GM21576 (cell line): Measurements from ENCODE around the gene RASGRF2.
"Not testable (repeated sequence)": the region's sequence is repeated elsewhere in the genome, so short reads cannot be mapped to it uniquely, and the experiment has no call there.

Experiments used
- ATAC-seq: cut with Tn5 transposase; IDR thresholded peaks from one replicate; pipeline ENCODE4 v1.9.1; 2021; ENCODE audit warnings: mild to moderate bottlenecking, moderate library complexity; ENCODE audit not compliant: unreplicated experiment

Gene RASGRF2

DNA sequence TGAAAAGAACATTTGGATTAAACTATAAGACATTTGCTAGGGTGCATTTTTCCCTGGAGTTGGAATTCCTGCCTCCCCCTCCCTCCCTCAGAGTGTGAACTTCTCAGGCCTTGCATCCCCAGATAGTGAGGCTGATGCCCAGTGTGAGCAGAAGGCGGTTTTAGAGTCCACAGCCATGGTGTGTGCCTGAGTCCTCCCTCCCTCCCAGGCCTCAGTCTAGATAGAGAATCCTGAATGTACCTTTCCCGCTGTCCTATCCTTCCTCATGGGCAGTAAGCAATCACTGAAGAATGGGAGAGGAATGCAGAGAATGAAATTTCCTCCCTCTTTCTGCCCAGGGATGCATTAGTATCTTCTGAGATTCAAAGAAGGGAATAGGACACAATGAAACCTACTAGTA is 108.5 kb downstream of the RASGRF2 start:
- no peak for ATAC-seq

DNA sequence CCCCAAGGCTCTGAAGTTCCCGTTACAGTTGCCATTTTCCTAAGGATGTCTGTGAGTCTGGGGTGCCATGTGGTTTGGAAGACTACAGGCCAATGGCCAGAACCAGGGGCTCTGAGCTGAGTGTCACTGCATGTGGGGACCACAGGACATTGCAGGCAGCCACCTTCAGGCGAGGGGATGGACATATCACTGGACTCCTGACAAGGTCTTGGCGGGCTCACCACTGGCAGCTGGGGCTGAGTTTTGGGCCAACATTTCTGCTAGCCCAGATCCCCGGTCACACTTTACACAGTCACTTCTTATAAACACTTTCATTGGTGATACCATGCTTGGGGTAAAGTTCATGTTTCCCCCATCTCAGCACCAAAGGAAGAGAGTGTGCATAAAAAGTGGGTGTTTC is 109.8 kb downstream of the RASGRF2 start:
- ATAC-seq = no peak

DNA sequence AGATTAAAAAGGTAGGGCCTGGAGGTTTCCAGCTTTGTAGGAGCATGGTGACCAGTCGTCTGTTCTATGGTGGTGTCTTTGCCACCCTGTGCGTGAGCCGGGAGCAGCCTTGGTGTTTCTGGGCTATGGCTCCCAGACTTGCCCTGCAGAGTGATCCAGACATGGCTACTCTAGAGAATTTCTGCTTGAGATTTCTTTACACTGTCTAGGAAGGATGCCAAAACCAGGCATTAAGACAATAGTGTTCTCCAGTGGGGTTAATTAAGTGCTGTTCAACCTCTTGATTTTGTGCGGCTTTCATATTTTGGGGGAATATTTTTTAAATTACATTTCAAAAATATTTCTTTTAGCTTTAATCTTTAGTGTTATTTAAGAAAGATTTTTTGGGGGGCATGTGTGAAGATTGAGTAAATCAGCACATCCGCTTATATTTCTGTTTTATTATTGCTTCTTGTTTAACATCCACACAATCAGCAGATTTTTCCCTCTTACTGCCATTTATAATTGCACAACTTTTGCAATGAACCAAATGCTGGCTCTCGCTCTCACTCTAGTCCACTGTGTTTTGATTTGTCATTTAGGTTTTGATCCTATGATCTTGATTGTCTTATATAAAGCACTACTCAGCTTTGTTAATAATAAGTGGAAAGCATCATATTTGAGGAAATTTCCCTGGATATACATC is 110.5 kb downstream of the RASGRF2 start:
- no peak for ATAC-seq

DNA sequence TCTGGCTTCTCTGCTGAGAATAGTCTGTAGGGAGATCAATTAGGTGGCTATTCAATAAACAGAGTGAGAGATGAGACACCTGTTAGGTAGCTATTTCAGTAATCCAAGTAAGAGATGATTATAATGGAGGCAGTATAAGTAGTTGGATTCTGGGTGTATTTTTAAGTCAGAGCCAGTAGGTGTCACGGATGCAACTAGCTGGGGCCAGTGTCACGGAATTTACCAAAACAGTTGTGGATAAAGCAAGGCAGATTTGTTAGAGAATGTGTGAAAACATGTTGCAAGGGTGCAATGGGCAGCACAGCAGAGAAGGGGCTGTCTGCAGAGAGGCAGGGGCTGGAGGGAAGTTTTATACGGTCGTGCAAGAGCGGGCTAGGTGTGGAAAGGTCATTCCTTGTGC is 114.9 kb downstream of the RASGRF2 start:
- ATAC-seq = no peak

DNA sequence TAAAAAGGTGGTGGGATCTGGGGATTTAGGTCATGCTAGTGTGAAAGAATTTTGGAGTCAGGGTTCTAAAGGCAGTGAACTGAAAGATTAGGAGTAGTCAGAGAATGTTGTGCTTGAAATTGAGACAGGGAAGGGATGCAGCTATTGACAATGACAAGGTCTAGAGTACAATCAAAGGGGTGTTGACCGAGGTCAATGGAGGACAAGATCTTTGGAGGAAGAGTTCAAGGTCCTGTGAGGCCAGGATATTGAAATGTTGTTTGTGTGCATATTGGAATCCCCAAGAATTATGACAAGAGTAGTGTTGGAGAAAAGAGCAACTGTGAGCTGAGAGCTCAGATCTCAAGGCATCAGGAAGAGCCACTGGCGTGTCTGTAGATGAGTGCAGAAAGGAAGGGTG is 116.9 kb downstream of the RASGRF2 start:
- ATAC-seq = no peak

DNA sequence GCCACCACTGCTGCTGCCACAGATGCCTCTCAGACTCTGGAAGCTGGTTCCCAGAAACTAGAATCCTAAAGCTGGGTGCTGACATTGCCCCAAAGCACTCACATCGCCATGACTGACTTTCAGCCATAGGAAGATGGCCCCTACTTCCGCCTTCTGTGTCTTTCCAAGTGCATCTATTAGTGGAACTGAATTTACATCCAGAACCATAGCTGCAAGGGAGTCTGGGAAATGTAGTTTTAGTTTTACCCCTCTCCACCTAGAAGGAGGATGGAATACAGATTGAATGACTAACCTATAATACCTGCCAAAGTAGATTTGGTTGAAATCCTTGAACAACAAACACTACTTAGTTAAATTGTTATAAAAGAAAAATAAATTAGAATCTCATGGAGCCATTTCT is 118.8 kb downstream of the RASGRF2 start:
- no peak for ATAC-seq

DNA sequence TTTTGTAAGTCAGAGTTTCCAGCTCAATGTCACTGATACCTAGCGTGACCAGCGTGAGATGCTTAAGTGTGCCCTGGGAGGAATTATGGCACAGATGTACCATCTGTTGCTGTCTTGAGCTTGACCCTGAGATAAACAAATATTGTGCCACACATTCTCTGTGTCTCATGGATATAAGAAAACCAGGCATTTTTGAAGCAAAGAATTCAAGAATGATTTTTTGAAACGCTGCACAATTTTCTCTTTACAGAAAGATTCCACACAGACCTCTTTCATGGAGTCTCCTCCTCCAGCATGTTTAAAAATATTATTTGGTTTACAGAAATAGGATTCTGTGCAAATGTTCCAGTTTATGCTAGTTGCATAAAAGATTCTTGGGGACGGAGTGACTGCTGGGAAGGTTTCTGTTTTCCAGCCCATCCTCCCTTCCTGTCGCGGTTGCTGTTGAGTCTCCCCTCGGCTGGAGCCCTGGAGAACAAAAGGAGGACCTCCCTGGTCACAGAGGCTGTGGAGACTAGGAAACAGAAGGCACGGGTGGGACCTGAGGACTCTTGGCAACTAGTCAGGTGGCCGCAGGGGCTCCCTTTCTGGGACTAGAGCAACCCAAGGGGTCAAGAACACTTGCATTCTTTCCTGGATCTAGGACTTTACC is 120.8 kb downstream of the RASGRF2 start:
- ATAC-seq = no peak

DNA sequence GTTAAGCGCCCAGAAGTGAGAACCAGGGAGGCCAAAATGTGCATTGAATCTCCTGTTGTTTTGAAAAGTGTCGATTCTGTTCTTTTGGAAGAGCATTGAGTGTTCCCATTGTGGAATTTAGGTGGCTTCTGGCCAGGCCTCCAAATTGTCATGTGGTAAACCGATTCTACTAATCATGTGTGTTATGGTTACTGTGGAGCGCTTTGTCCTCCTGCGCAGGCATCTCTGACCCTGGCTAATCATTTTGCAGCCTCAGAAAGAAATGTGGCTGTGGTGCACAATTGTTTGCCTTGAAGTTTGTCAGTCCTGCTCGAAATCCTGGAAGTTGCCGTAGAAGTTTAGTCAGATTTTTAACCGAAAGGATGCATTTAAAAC is 121.3 kb downstream of the RASGRF2 start:
- no peak for ATAC-seq

DNA sequence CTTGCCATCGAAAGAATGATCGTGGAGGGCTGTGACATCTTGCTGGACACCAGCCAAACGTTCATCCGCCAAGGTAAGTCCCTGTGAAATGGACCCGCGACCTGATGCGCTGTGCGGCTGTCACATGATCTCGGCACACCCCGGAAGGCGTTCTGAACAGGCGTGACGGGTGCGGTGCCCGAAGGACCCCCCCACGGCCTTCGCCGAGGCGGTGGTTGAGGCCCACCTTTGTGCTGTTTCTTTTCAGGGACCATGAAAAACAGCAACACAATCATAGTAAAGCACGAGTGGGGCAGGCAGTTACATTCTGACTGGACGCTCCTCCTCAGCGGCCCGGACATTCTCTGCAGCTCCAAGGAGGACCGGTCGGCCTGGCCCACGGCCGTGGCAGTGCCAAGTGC is 126.7 kb downstream of the RASGRF2 start:
- ATAC-seq = no peak

DNA sequence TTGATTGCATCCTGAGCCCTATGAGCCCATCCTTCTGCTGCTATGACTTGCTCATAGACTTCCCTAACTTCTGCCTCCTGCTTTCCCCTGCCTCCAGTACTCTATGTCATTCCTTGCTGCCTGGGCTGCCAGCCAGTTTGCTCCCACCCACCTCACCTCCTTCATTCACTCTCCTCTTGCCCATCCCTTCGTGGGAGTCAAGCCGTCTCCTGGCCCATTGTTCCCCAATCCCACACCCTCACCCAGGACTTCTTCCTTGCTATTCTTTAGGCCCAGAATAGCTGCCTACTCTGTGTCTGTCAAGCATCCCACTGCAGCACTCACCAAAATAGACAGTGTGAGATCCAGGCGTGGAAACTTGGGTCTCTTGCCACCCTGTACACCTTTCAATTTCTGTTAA is 131.0 kb downstream of the RASGRF2 start:
- ATAC-seq = no peak

DNA sequence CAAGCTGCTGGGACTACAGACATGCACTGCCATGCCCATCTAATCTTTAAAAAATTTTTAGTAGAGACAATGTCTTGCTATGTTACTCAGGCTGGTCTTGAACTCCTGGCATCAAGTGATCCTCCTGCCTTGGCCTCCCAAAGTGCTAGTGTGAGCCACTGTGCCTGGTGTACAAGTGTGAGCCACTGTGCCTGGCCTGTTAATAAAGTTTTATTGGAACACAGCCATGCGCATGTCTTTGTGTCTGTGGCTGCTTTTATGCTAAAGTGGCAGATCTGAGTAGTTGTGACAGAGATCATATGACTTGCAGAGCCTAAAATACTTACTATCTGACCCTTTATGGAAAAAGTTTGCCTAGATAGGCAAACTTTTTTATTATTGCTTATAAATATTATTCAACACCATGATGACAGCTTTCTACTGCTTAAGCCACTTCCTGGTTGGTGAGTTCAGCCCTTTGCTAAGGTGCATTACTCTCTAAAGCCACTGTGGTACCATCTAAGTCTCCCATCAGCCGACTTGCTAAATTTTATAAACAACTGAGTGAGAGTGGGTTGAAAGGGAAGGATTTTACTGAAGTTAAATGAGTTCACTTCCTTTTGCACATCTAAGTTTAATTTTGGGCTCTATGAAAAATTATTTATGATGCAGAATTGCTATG is 133.5 kb downstream of the RASGRF2 start:
- ATAC-seq = no peak

DNA sequence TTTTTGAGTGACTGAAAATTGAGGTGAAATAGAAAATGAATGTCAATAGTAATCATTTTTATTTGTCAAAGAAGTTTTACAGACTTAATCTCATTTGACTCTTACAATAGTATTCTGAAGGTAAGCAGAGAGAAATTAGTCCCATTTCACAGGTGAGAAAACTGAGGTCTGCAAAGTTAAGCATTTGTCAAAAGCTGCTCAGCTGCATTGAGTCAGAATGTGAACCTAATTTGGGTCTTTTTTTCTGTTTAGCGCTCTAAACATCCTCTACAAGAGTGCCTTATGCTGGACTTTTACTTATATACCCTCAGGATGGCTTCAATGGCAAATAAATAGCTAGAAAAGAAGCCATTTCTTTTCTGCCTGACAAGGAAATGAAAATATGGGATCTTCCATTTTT is 135.7 kb downstream of the RASGRF2 start:
- no peak for ATAC-seq

DNA sequence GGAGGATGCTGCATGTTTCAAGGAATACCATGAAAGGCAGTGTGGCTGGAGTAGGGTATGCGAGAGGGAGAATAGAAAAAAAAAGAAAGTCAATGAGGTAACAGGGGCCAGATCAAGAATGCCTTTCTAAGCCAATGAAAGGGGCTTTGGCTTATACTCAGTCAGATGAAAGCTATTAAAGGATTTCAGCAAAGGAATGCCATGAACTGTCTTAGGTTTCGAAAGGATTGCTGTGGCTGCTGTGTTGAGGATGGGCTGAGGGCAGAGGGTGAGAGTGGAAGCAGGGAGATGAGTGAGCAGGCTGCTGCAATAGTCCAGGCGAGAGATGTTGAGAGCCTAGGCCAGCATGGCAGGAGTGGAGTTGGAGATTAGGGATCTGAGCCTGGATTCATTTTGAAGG is 137.6 kb downstream of the RASGRF2 start:
- no peak for ATAC-seq

DNA sequence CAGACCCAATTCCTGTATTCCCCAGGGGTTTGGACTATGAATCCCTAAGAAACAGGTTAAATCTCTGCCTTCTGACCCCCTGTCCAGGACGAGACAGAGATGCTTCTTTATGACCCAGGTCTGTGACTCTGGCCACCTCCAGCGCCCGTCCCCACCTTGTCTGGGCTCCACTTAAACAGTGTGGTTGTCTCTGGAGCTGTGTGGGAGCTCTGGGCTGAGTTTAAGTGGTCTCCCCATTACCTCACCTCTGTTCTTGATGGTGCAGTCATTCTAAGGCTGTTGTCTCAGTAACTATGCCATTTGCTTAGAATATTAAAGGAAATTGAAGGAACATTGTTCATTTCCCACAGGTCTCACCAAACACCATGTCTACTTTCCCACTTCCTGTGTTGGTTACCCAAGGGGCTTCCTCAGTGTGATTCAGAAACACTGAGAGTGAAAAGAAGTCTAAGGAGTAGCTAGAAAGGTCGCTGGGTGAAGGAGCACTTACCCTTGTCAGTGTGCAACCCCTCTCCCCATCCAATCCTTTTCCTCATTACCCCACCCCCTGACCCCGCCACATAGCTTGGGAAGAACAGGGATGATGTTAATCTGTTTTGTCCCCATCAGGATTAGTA is 145.2 kb downstream of the RASGRF2 start:
- ATAC-seq = no peak

DNA sequence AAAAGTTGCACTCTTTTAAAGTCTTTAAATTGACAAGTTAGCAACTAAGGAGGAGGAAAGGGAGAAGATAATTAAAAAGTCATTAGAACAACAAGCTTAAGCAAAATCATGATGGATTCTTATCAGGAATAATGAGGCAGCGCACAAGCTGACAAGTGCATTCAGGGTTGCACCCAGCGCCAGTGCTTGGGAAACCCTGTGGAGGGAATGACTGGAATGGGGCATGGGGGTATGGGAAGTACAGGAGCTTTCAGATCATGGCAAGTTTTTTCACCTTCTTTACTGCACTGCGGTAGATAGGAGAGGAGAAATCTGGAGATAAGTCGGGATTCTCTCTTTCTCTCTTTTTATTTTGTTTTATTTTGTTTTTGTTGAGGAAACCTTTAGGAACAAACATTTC is 155.1 kb downstream of the RASGRF2 start:
- ATAC-seq = no peak

DNA sequence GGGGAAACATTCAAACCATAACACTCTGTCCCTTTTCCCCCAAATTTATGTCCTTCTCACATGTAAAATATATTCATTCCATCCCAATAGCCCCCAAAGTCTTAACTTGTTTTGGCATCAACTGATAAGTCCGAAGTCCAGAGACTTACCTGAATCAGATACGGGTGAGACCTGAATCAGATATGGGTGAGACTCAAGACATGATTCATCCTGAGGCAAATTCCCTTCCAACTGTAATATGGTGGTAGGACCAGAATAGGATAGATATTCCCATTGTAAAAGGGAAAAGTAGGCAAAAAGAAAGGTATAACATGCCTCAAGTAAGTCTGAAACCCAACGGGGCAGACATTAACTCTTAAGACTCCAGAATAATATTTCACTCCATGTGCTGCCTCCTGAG is 157.4 kb downstream of the RASGRF2 start:
- ATAC-seq = no peak

DNA sequence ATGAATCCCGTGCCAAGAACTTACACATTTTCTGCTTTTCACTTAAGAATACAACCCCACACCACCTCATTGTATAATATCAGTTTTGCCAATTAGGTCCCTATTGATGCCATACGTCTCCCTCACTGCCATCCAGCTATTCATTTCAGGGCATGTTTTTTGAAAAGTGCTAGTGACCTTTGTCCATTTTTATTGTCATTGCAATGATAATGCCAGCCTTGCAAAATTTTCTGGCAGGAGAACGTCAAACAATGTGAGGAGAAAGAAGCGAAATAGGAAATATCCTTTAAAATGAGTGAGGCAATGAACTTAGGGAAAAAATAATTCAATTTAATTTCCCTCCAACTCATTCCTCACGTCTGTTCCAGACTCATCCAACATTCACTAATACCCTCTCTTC is 161.1 kb downstream of the RASGRF2 start:
- ATAC-seq = no peak

DNA sequence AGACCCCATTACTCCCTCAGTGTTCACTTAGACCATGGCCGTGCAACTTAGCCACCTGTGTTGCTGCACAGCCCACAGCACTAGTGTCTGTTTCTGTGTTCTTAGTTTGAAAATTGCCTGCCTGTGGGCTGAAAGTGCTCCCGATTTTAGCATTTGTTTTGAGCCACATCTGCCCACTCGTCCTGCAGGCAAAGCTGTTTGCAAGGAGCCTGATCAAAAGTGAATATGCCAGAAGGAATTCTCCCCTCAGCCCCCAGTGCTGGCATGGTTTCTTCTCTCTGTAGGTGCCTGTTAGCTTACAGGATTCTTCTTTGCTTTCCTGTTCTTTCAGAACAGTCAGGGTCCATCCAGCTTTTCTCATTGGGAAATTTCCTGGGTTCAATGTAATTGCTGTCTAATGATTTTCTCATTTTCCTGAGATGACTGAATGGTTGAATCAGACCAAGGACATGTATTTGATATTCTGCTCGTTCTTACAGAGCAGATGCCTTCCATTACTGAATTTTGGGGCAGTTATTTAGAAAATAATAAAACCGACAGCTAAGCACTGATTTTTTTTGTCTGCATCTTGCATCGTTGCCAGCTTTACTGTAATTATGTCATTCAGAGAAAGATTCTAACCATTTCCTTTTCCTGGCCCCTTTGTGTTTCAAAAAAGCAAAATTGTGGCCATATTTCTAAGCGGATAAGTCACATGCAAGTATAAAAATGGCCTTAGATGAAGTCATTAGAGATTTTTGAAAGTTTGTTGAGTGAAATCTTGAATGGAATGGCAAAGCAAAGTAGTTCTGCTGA is 161.9 kb downstream of the RASGRF2 start:
- ATAC-seq = no peak

DNA sequence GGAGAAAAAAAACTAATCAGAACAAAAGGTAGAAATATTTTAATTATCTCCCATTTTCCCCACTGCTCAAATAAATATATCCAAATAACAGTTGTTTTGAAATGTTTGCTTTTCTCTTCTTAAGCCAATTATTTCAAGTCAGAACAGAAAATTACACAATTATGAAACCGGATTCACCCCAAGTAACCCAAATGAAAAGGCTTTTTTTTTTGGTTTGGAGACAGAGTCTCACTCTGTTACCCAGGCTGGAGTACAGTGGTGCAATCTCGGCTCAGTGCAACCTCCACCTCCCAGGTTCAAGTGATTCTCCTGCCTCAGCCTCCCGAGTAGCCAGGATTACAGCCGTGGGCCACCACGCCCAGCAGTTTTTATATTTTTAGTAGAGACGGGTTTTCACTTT is 164.5 kb downstream of the RASGRF2 start:
- ATAC-seq = not testable (repeated sequence)

DNA sequence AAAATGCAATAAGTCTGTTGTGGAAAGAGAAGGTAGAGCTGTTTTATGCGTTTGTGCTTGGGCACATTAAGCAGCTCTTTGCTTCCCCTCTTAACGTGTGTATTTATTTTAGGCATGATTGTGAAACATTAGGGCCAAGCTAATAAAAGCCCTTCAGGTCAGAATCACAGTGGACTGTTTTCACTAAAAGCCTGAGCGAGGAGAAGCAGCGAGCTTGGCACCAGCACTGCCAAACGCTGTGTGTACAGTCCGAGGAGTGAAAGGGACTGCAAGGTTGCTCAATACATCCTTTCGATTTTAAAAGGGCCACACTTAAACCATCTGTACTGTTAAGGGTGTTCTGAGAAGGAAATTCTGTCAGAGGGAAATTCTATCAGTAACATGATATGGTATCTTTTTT is 165.8 kb downstream of the RASGRF2 start:
- no peak for ATAC-seq

DNA sequence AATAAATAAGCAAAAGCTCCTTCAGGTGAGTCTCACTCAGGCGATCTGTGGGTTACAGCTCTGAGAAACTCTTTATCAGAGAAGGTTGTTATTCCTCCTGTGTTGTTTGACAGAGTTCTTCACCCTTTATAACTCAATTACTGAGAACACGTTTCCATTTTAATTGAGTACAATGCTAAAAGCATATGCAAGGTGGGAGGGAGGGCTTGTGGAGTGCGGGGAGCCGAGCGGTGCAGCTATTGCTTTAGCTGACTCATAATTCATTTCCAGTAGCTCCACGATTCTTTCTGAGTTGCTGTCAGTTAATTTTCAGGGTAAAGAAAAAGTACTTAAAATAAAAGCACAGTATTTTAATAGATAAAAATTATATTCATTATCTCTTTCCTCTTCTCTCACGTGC is 168.3 kb downstream of the RASGRF2 start:
- no peak for ATAC-seq
